Natural killer cell treated with Interleukin-12 subunit alpha and Interleukin-12 subunit beta and Interleukin-15 and Interleukin-18, amount 100 ng/mL, for 72 hours (primary cell): ENCODE measurements around the gene HOXA7. TPM values are rescaled to one million over a fixed set of nuclear protein-coding genes. Genes with fewer than 3 reads are reported as not detected.

Experiments used
- total RNA-seq, 2 donors: library from RNA; stranded (reverse); gene quantifications; one replicate each; pipeline ENCODE4 v1.2.3, GENCODE V29; 2022

Gene HOXA7
- total RNA-seq, 2 donors from 2014 or later, result 0.20 TPM; not detected in 1

Other genes with a start within 250 kb of the HOXA7 start
- gene HOXA1, start 60.7 kb downstream of the HOXA7 start, total RNA-seq, result under 1 TPM; 0.36 to 0.78 TPM
- not detected for gene HOXA2, start 54.0 kb downstream of the HOXA7 start, total RNA-seq
- gene HOXA4, start 25.9 kb downstream of the HOXA7 start, total RNA-seq, result under 1 TPM in 1 of 2 donors, not detected in 1; 0.55 TPM
- gene HOXA5, start 13.0 kb downstream of the HOXA7 start, total RNA-seq, result under 1 TPM; 0.33 to 0.64 TPM
- under 1 TPM in 1 of 2 donors, not detected in 1; 0.81 TPM for gene HOXA6, start 8.9 kb downstream of the HOXA7 start, total RNA-seq
- gene HOXA3, start 4.1 kb downstream of the HOXA7 start, total RNA-seq, result not detected
- 1 to 10 TPM in 1 of 2 donors, not detected in 1; 2.4 TPM for gene HOXA9, start 8.9 kb upstream of the HOXA7 start, total RNA-seq
- 1 to 10 TPM in 1 of 2 donors, under 1 TPM in 1; 0.88 to 1.3 TPM for gene HOXA10, start 17.6 kb upstream of the HOXA7 start, total RNA-seq
- under 1 TPM; 0.20 to 0.76 TPM for gene HOXA11, start 28.6 kb upstream of the HOXA7 start, total RNA-seq
- gene HOXA13, start 43.4 kb upstream of the HOXA7 start, total RNA-seq, result not detected
- not detected for gene EVX1, start 86.1 kb upstream of the HOXA7 start, total RNA-seq